Loucy (cell line): ENCODE results near the gene NEK5.

Source experiments
- H2AFZ ChIP-seq: fragments of 200-600 bp; sonication (generic); 2 replicates; pipeline ENCODE4 v1.6.0; 2016; ENCODE audit warnings: antibody characterized with exemption, mild to moderate bottlenecking, low read length, moderate library complexity
- H3F3A ChIP-seq: fragments of 200-600 bp; 2 replicates; pipeline ENCODE4 v1.6.0; 2016; ENCODE audit warnings: antibody characterized with exemption, low read depth, mild to moderate bottlenecking
- H3K27me3 ChIP-seq: fragments of 200-600 bp; sonication (generic); 2 replicates; pipeline ENCODE4 v1.6.1; 2014; ENCODE audit warnings: low read length, mild to moderate bottlenecking; ENCODE audit not compliant: insufficient read depth, poor library complexity, severe bottlenecking
- H3K36me3 ChIP-seq: fragments of 200-600 bp; sonication (generic); 2 replicates; pipeline ENCODE4 v1.6.1; 2016; ENCODE audit warnings: low read length; ENCODE audit not compliant: insufficient read depth
- H3K4me1 ChIP-seq: fragments of 200-600 bp; sonication (generic); 2 replicates; pipeline ENCODE4 v1.5.1; 2014; ENCODE audit warnings: low read length, mild to moderate bottlenecking; ENCODE audit not compliant: insufficient read depth, poor library complexity, severe bottlenecking
- H3K4me2 ChIP-seq: fragments of 200-600 bp; sonication (generic); 2 replicates; pipeline ENCODE4 v1.6.0; 2014; ENCODE audit warnings: antibody characterized with exemption, low read length, low read depth, mild to moderate bottlenecking; ENCODE audit not compliant: poor library complexity, severe bottlenecking
- H3K4me3 ChIP-seq: fragments of 200-600 bp; sonication (generic); 2 replicates; pipeline ENCODE4 v1.5.1; 2014; ENCODE audit warnings: low read length, mild to moderate bottlenecking, mixed read lengths; ENCODE audit not compliant: poor library complexity, severe bottlenecking
- H3K79me2 ChIP-seq: fragments of 200-600 bp; sonication (generic); 2 replicates; pipeline ENCODE4 v1.6.1; 2014; ENCODE audit warnings: low read length; ENCODE audit not compliant: insufficient read depth
- H3K9ac ChIP-seq: fragments of 200-600 bp; sonication (generic); 2 replicates; pipeline ENCODE4 v1.6.0; 2014; ENCODE audit warnings: mild to moderate bottlenecking, low read depth, low read length, moderate library complexity; ENCODE audit not compliant: poor library complexity, severe bottlenecking
- H3K9me2 ChIP-seq: fragments of 200-600 bp; sonication (generic); replicated peaks from 2 replicates; pipeline ENCODE4 v1.6.1; 2016; ENCODE audit warnings: low read depth, low read length, mixed read lengths
- H3K9me3 ChIP-seq: fragments of 200-600 bp; sonication (generic); 2 replicates; pipeline ENCODE4 v1.6.1; 2014; ENCODE audit warnings: mild to moderate bottlenecking, antibody characterized with exemption, low read length, low read depth; ENCODE audit not compliant: insufficient read depth
- H4K20me1 ChIP-seq: fragments of 200-600 bp; sonication (generic); 2 replicates; pipeline ENCODE4 v1.6.0; 2014; ENCODE audit warnings: antibody characterized with exemption, low read length, mild to moderate bottlenecking; ENCODE audit not compliant: insufficient read depth, poor library complexity, severe bottlenecking
- CTCF ChIP-seq: fragments of 200-600 bp; sonication (generic); conservative IDR thresholded peaks from 2 replicates; pipeline ENCODE4 v1.5.1; 2014; ENCODE audit warnings: mild to moderate bottlenecking, antibody characterized with exemption, low read length
- EZH2phosphoT487 ChIP-seq: fragments of 200-600 bp; IDR thresholded peaks from 2 replicates; pipeline ENCODE4 v1.6.1; 2018; ENCODE audit warnings: antibody characterized with exemption, mild to moderate bottlenecking, moderate library complexity, borderline replicate concordance

NEK5 gene

GRCh38 chr13:52130641-52131040 is 1.8 kb upstream of the NEK5 start:
- Histone ChIP-seq H3K36me3 (peaks cover 19% of the 10 kb centered on the region; the same call in 1 of the 2 replicates), H3K9me3 (no peaks in the 10 kb centered on the region), H3K4me2 (no peak overlapping the region), H3K9me2 (no peaks in the 10 kb centered on the region), H3K4me3 (no peak overlapping the region), H3K27me3 (no peaks in the 10 kb centered on the region), H3F3A (no peaks in the 10 kb centered on the region), H2AFZ (no peak overlapping the region), H3K79me2 (no peaks in the 10 kb centered on the region), H4K20me1 (no peaks in the 10 kb centered on the region), H3K9ac (no peak overlapping the region), H3K4me1 (peaks cover 8% of the 10 kb centered on the region)
- TF ChIP-seq CTCF, result no peak
- TF ChIP-seq EZH2phosphoT487, result no peak

- H3F3A ChIP-seq, result no peaks in the 10 kb centered on the region
- H3K4me3 ChIP-seq, result peak overlapping the region; percentile 74
- peaks cover 15% of the 10 kb centered on the region; the same call in 1 of the 2 replicates for H3K36me3 ChIP-seq
- H3K9me2 ChIP-seq, result no peaks in the 10 kb centered on the region
- TF ChIP-seq CTCF (peak; percentile 95), EZH2phosphoT487 (no peak)
- H3K27me3 ChIP-seq, result no peaks in the 10 kb centered on the region
- H2AFZ ChIP-seq, result peak overlapping the region; percentile 76
- H3K9me3 ChIP-seq, result no peaks in the 10 kb centered on the region
- no peaks in the 10 kb centered on the region for H4K20me1 ChIP-seq
- H3K4me1 ChIP-seq, result peaks cover 8% of the 10 kb centered on the region
- H3K9ac ChIP-seq, result peak overlapping the region; percentile 2
- no peaks in the 10 kb centered on the region for H3K79me2 ChIP-seq
- peak overlapping the region; percentile 96 for H3K4me2 ChIP-seq
These were observed 830 bp downstream of the NEK5 start for GRCh38 chr13:52127783-52128702.

GRCh38 chr13:52127378-52127777 is 1.5 kb downstream of the NEK5 start:
- TF ChIP-seq CTCF, result no peak
- no peak for TF ChIP-seq EZH2phosphoT487
- Histone ChIP-seq H4K20me1 (no peaks in the 10 kb centered on the region), H3K27me3 (no peaks in the 10 kb centered on the region), H3K4me2 (peak overlapping the region; percentile 96), H2AFZ (no peak overlapping the region), H3K9ac (no peak overlapping the region), H3K9me2 (no peaks in the 10 kb centered on the region), H3K4me3 (no peak overlapping the region), H3K4me1 (peaks cover 8% of the 10 kb centered on the region), H3K9me3 (no peaks in the 10 kb centered on the region), H3K79me2 (no peaks in the 10 kb centered on the region), H3F3A (no peaks in the 10 kb centered on the region), H3K36me3 (peaks cover 10% of the 10 kb centered on the region; the same call in 1 of the 2 replicates)
